Measurements from ENCODE around the gene CDA. TPM values are rescaled to one million over a fixed set of nuclear protein-coding genes. Genes with fewer than 3 reads are reported as not detected.

Gene CDA
- total RNA-seq, 4 donors from 2014 or later, result 5.3 to 24.1 (median 18.5) TPM

DNA sequence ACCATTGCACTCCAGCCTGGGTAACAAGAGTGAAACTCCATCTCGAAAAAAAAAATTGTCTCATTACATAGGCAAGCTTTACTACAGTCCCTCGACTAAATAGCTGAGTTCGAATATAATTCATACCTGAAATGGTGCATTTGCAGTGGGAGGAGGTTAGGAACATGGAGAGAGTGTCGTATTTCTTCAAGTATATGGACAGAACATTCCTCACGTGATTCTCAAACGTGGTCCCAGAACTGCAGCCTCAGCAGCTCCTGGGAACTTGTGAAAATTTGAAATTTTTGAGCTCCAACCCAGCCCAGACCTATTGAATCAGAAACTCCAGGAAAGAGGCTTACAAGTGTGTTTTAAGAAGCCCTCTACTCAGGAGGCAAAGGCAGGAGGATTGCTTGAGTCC, 7.2 kb downstream of the CDA start:
- TF ChIP-seq, protein P1, sequence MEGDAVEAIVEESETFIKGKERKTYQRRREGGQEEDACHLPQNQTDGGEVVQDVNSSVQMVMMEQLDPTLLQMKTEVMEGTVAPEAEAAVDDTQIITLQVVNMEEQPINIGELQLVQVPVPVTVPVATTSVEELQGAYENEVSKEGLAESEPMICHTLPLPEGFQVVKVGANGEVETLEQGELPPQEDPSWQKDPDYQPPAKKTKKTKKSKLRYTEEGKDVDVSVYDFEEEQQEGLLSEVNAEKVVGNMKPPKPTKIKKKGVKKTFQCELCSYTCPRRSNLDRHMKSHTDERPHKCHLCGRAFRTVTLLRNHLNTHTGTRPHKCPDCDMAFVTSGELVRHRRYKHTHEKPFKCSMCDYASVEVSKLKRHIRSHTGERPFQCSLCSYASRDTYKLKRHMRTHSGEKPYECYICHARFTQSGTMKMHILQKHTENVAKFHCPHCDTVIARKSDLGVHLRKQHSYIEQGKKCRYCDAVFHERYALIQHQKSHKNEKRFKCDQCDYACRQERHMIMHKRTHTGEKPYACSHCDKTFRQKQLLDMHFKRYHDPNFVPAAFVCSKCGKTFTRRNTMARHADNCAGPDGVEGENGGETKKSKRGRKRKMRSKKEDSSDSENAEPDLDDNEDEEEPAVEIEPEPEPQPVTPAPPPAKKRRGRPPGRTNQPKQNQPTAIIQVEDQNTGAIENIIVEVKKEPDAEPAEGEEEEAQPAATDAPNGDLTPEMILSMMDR (IDR thresholded peaks at IDR 0.05), result no peak
- no peak for TF ChIP-seq POLR2A (IDR thresholded peaks at IDR 0.05)
- no peak overlapping the region for H3K4me3 ChIP-seq (ENCODE audit: low read depth, poor library complexity, severe bottlenecking)
- DNase-seq (ENCODE audit: low spot score in 2 of 2), result no peak
- intact Hi-C loops (cut with DNase I; ENCODE audit: low total_unique reads), result no loop called here
- 56 to 59% methylated on average over 6 of the region's 6 CpGs for WGBS, 2 donors

- H3K4me3 ChIP-seq (ENCODE audit: low read depth, poor library complexity, severe bottlenecking), result no peak overlapping the region
- TF ChIP-seq, protein P1 (IDR thresholded peaks at IDR 0.05), result no peak
- no peak for TF ChIP-seq POLR2A (IDR thresholded peaks at IDR 0.05)
- no peak for DNase-seq (ENCODE audit: low spot score in 2 of 2)
- 72 to 78% methylated on average over 3 of the region's 3 CpGs for WGBS, 2 donors
- intact Hi-C loops (cut with DNase I; ENCODE audit: low total_unique reads), result no loop called here
These were observed 8.8 kb downstream of the CDA start for GRCh38 chr1:20597650-20598049.

- intact Hi-C loops (cut with DNase I; ENCODE audit: low total_unique reads), result no loop called here
- TF ChIP-seq, protein P1 (IDR thresholded peaks at IDR 0.05), result no peak
- TF ChIP-seq POLR2A (IDR thresholded peaks at IDR 0.05), result no peak
- WGBS, 2 donors, result 81% methylated on average over 5 of the region's 5 CpGs
- no peak overlapping the region for H3K4me3 ChIP-seq (ENCODE audit: low read depth, poor library complexity, severe bottlenecking)
- no peak for DNase-seq (ENCODE audit: low spot score in 2 of 2)
These were observed 11.3 kb downstream of the CDA start for GRCh38 chr1:20600156-20600555.

GRCh38 chr1:20601129-20601825, 12.4 kb downstream of the CDA start:
- no peak for DNase-seq (ENCODE audit: low spot score in 2 of 2)
- no peak overlapping the region for H3K4me3 ChIP-seq (ENCODE audit: low read depth, poor library complexity, severe bottlenecking)
- intact Hi-C loops (cut with DNase I; ENCODE audit: low total_unique reads), result no loop called here
- 62 to 63% methylated on average over 5 of the region's 5 CpGs for WGBS, 2 donors
- TF ChIP-seq, protein P1 (IDR thresholded peaks at IDR 0.05), result no peak

- 77 to 78% methylated on average over 4 of the region's 4 CpGs for WGBS, 2 donors
- DNase-seq (ENCODE audit: low spot score in 2 of 2), result no peak
- no peak for TF ChIP-seq POLR2A (IDR thresholded peaks at IDR 0.05)
- TF ChIP-seq, protein P1 (IDR thresholded peaks at IDR 0.05), result no peak
- intact Hi-C loops (cut with DNase I; ENCODE audit: low total_unique reads), result no loop called here
- H3K4me3 ChIP-seq (ENCODE audit: low read depth, poor library complexity, severe bottlenecking), result no peak overlapping the region
These were observed 14.1 kb downstream of the CDA start for GRCh38 chr1:20602851-20603450.
